Islet of Langerhans (tissue), 1 donor: ENCODE measurements around the gene CRACR2A.

Experiments
- FAIRE-seq: peaks from one replicate; lab custom pipeline; 2011; peaks lifted over from hg19 to GRCh38; lab: Jason Lieb, UNC

The CRACR2A gene

GRCh38 chr12:3595721-3596120 lies 157.2 kb downstream of the CRACR2A start:
- no peak for FAIRE-seq

GRCh38 chr12:3594966-3595365 lies 157.9 kb downstream of the CRACR2A start:
- FAIRE-seq = no peak

- no peak for FAIRE-seq
These were observed 158.9 kb downstream of the CRACR2A start for GRCh38 chr12:3593906-3594483.

GRCh38 chr12:3592856-3593625 lies 159.9 kb downstream of the CRACR2A start:
- no peak for FAIRE-seq

GRCh38 chr12:3589745-3590144 lies 163.2 kb downstream of the CRACR2A start:
- FAIRE-seq = no peak

- no peak for FAIRE-seq
These were observed 165.4 kb downstream of the CRACR2A start for GRCh38 chr12:3587402-3588013.

GRCh38 chr12:3583656-3584334 lies 169.1 kb downstream of the CRACR2A start:
- no peak for FAIRE-seq

- FAIRE-seq = no peak
These were observed 172.7 kb downstream of the CRACR2A start for GRCh38 chr12:3580094-3580749.

GRCh38 chr12:3579446-3580093 lies 173.3 kb downstream of the CRACR2A start:
- no peak for FAIRE-seq

GRCh38 chr12:3578557-3578956 lies 174.4 kb downstream of the CRACR2A start:
- no peak for FAIRE-seq

- FAIRE-seq = no peak
These were observed 176.0 kb downstream of the CRACR2A start for GRCh38 chr12:3576891-3577290.

GRCh38 chr12:3574986-3575385 lies 177.9 kb downstream of the CRACR2A start:
- FAIRE-seq = no peak

- no peak for FAIRE-seq
These were observed 180.3 kb downstream of the CRACR2A start for GRCh38 chr12:3572560-3572959.

GRCh38 chr12:3571724-3572123 lies 181.2 kb downstream of the CRACR2A start:
- no peak for FAIRE-seq

GRCh38 chr12:3571323-3571722 lies 181.6 kb downstream of the CRACR2A start:
- FAIRE-seq = no peak

- FAIRE-seq = no peak
These were observed 184.2 kb downstream of the CRACR2A start for GRCh38 chr12:3568695-3569094.

- no peak for FAIRE-seq
These were observed 186.9 kb downstream of the CRACR2A start for GRCh38 chr12:3565985-3566384.
